ENCODE measurements around the gene TMC1.

Gene TMC1

GRCh38 chr9:72618811-72619210 lies 97.4 kb downstream of the TMC1 start:
- no peak for DNase-seq

GRCh38 chr9:72622186-72622585 lies 100.8 kb downstream of the TMC1 start:
- DNase-seq: no peak

GRCh38 chr9:72623156-72623555 lies 101.7 kb downstream of the TMC1 start:
- no peak for DNase-seq

GRCh38 chr9:72627147-72627546 lies 105.7 kb downstream of the TMC1 start:
- no peak for DNase-seq

- DNase-seq: no peak
Measured at GRCh38 chr9:72627956-72628540, 106.6 kb downstream of the TMC1 start.

GRCh38 chr9:72633966-72634365 lies 112.6 kb downstream of the TMC1 start:
- no peak for DNase-seq

GRCh38 chr9:72635197-72635596 lies 113.8 kb downstream of the TMC1 start:
- DNase-seq: no peak

- DNase-seq: no peak
Measured at GRCh38 chr9:72636621-72637020, 115.2 kb downstream of the TMC1 start.

GRCh38 chr9:72643651-72644050 lies 122.2 kb downstream of the TMC1 start:
- DNase-seq: no peak

GRCh38 chr9:72646061-72646460 lies 124.7 kb downstream of the TMC1 start:
- DNase-seq: no peak

- DNase-seq: no peak
Measured at GRCh38 chr9:72648324-72649126, 127.1 kb downstream of the TMC1 start.

- no peak for DNase-seq
Measured at GRCh38 chr9:72649127-72649442, 127.7 kb downstream of the TMC1 start.

GRCh38 chr9:72650206-72650605 lies 128.8 kb downstream of the TMC1 start:
- DNase-seq: no peak

- DNase-seq: no peak
Measured at GRCh38 chr9:72656021-72656420, 134.6 kb downstream of the TMC1 start.

- DNase-seq: no peak
Measured at GRCh38 chr9:72657023-72657422, 135.6 kb downstream of the TMC1 start.

- no peak for DNase-seq
Measured at GRCh38 chr9:72658703-72659102, 137.3 kb downstream of the TMC1 start.

GRCh38 chr9:72661401-72662135 lies 140.2 kb downstream of the TMC1 start:
- DNase-seq: no peak

- no peak for DNase-seq
Measured at GRCh38 chr9:72665421-72665820, 144.0 kb downstream of the TMC1 start.

- DNase-seq: no peak
Measured at GRCh38 chr9:72667181-72667580, 145.8 kb downstream of the TMC1 start.

- no peak for DNase-seq
Measured at GRCh38 chr9:72674961-72675360, 153.6 kb downstream of the TMC1 start.

GRCh38 chr9:72675586-72675985 lies 154.2 kb downstream of the TMC1 start:
- no peak for DNase-seq

GRCh38 chr9:72680593-72681282 lies 159.3 kb downstream of the TMC1 start:
- no peak for DNase-seq

GRCh38 chr9:72681283-72681630 lies 159.8 kb downstream of the TMC1 start:
- no peak for DNase-seq

- DNase-seq: no peak
Measured at GRCh38 chr9:72684615-72685014, 163.2 kb downstream of the TMC1 start.
